Subcutaneous adipose tissue (tissue), 4 donors: ENCODE measurements around the gene MAP1A. TPM values are rescaled to one million over a fixed set of nuclear protein-coding genes. Genes with fewer than 3 reads are reported as not detected.

Source experiments
- total RNA-seq, 4 donors: library from RNA; depleted of rRNA; stranded (reverse); fragments of >200 nt; gene quantifications; one replicate each; pipeline ENCODE4 v1.1.0, GENCODE V29; 2016
- TF ChIP-seq, protein P1 (sequence below): fragments of 450-650 bp; IDR thresholded peaks from one replicate; pipeline ENCODE4 v1.5.1; 2016; ENCODE audit warnings: low read depth, mild to moderate bottlenecking, control low read depth, antibody characterized with exemption, moderate library complexity

MAP1A gene
- total RNA-seq, 4 donors from 2014 or later = 11.5 to 16.6 (median 14.4) TPM

GRCh38 chr15:43514241-43515057 lies 3.0 kb upstream of the MAP1A start:
- TF ChIP-seq, protein P1, sequence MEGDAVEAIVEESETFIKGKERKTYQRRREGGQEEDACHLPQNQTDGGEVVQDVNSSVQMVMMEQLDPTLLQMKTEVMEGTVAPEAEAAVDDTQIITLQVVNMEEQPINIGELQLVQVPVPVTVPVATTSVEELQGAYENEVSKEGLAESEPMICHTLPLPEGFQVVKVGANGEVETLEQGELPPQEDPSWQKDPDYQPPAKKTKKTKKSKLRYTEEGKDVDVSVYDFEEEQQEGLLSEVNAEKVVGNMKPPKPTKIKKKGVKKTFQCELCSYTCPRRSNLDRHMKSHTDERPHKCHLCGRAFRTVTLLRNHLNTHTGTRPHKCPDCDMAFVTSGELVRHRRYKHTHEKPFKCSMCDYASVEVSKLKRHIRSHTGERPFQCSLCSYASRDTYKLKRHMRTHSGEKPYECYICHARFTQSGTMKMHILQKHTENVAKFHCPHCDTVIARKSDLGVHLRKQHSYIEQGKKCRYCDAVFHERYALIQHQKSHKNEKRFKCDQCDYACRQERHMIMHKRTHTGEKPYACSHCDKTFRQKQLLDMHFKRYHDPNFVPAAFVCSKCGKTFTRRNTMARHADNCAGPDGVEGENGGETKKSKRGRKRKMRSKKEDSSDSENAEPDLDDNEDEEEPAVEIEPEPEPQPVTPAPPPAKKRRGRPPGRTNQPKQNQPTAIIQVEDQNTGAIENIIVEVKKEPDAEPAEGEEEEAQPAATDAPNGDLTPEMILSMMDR = no peak

GRCh38 chr15:43515741-43516140 lies 1.7 kb upstream of the MAP1A start:
- TF ChIP-seq, protein P1 = no peak

DNA sequence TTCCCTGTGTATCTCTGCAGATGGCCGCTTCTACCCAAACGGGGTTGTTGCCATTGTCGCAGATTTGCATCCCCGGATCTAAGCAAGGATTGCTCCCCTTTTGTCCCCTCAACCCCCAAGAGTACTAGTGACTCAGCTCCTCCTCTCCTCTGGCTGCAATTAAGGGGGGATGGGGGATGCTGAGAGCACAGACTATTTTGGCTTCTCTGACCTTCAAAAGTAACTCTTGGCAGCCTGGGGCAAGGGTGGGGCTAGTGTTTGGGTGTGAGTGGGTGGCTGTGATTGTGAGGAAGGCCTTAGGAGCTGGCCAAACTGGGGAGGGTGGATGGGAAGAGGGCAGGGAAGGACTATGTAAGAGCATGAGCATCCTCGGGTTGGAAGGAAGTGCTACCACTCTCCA lies 1.2 kb upstream of the MAP1A start:
- TF ChIP-seq, protein P1 = no peak

- TF ChIP-seq, protein P1 = no peak
These were observed 531 bp upstream of the MAP1A start for GRCh38 chr15:43516801-43517353.

DNA sequence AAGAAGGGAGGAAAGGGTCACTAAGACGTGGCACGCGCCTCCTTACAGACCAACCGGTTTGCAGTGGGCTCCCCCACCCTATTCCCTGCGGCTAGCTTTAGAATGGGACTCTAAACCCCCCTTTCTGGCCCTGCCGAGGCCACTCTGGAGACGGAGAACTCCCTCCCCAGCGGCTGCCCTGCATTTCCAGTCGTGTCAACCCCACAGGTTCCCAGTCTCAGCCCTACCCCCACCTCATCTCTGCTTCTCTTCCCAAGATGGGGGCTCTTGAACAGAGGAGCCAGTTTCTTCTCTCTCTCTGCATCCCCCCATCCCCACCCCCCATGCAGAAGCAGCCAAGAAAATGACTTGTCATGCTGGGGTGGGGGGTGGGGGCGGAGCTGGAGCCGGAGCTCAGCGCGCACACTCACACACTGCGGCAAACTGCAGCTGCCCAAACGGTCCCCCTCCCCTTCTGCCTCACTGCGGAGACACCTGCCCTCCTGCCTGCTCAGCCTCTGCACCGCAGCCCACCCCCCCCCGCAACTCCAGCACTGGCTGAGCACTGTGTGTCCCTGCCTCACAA lies 871 bp downstream of the MAP1A start:
- TF ChIP-seq, protein P1 = no peak

DNA sequence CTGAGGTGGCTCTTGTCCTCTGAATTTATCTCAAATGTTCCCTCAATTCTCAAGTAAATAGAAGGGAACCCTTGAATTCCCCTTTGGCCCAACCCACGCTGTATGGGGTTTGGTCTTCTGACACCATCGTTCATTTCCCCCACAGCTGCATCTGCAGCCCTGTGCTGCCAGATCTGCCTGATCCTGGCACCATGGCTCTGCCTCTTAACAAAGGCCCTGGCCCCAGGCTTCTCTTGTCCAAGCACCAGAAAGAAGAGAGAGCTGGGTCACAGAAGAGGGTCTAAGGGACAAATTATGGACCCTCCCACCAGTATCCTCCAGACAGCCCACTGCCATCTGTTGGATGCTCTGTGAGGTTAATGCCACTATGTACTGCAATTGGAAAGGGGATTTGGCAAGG lies 1.8 kb downstream of the MAP1A start:
- TF ChIP-seq, protein P1 = no peak

GRCh38 chr15:43520138-43520537 lies 2.7 kb downstream of the MAP1A start:
- TF ChIP-seq, protein P1 = no peak
